Activated CD4-positive, alpha-beta T cell treated with anti-CD3 and anti-CD28 coated beads for 1 hour (primary cell): ENCODE data around the gene LRIF1.
"Not testable (repeated sequence)": the region's sequence is repeated elsewhere in the genome, so short reads cannot be mapped to it uniquely, and the experiment has no call there.

Experiments used
- DNase-seq: peaks from one replicate; pipeline ENCODE4 v3.0.0-alpha.2; 2020

The LRIF1 gene

GRCh38 chr1:110945626-110946025, 18.1 kb downstream of the LRIF1 start:
- no peak for DNase-seq

DNA sequence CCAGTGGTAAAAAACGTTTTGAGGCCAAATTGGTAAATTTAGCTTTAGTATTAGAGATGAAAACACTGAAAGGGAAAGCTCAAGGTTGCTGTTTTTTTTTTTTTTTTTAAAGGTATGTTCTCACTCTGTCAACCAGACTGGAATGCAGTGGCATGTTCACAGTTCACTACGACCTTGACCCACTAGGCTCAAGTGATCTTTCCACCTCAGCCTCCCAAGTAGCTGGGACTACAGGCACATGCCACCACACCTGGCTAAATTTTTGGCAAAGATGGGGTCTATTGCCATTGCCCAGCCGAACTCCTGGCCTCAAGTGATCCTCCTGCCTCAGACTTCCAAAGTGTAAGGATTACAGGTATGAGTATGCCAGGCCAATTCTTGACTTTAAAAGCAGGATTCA, 18.9 kb downstream of the LRIF1 start:
- DNase-seq, result no peak

GRCh38 chr1:110936567-110936966, 27.2 kb downstream of the LRIF1 start:
- no peak for DNase-seq

GRCh38 chr1:110931097-110931496, 32.6 kb downstream of the LRIF1 start:
- DNase-seq, result not testable (repeated sequence)

DNA sequence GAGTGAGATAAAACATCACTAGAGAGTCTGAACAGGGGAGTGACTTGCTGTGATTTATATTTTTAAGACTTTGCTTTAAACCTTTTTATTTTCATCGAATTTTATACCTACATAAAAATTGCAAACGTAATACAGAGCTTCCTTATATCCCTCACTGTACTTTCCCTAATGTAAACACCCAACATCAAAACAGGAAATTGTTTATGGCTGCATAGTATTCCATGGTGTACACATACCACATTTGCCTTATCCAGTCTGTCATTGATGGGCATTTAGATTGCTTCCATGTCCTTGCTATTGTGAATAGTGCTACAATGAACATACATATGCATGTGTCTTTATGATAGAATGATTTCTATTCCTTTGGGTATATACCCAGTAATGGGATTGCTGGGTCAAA, 34.8 kb downstream of the LRIF1 start:
- no peak for DNase-seq

GRCh38 chr1:110928191-110928590, 35.5 kb downstream of the LRIF1 start:
- DNase-seq, result no peak

GRCh38 chr1:110927484-110928075, 36.1 kb downstream of the LRIF1 start:
- DNase-seq, result no peak

DNA sequence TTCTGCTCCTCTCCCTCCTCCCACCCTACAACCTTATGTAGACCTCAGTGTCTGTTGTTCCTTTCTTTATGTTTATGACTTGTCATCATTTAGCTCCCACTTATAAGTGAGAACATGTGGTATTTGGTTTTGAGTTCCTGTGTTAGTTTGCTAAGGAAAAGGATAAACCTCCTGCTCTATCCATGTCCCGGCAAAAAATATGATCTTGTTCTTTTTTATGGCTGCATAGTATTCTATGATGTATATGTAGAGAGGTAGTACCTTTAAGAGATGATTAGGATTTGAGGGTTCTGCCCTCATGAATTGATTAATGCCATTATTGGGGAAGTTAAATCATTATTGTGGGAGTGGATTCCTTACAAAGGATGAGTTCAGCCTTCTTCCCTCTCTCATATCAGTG, 41.8 kb downstream of the LRIF1 start:
- no peak for DNase-seq

- DNase-seq, result no peak
These were observed 45.7 kb downstream of the LRIF1 start for GRCh38 chr1:110918016-110918415.

GRCh38 chr1:110916669-110917306, 46.9 kb downstream of the LRIF1 start:
- no peak for DNase-seq

- no peak for DNase-seq
These were observed 47.5 kb downstream of the LRIF1 start for GRCh38 chr1:110916274-110916668.

DNA sequence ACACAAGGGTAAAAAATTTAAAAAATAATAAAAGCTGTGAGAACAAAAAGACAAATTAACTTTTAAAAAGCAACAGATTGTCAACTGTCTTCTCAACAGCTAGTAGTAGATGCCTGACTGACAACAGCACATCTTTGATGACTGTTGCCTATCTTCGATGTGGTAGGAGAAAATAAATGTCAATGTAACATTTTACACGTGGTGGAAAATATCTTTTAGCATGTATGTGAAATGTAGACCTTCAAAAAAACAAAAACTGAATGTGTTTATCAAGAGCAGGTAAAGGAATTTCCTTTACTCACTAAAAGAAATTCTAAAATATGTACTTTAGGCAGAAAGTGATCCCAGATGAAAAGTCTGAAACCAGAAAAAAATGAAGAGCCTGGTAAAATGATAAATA, 47.9 kb downstream of the LRIF1 start:
- no peak for DNase-seq

- no peak for DNase-seq
These were observed 49.0 kb downstream of the LRIF1 start for GRCh38 chr1:110914676-110915075.

- DNase-seq, result no peak
These were observed 50.9 kb downstream of the LRIF1 start for GRCh38 chr1:110912784-110913183.

GRCh38 chr1:110903853-110904500, 59.7 kb downstream of the LRIF1 start:
- DNase-seq, result no peak

- DNase-seq, result no peak
These were observed 60.8 kb downstream of the LRIF1 start for GRCh38 chr1:110902820-110903463.

DNA sequence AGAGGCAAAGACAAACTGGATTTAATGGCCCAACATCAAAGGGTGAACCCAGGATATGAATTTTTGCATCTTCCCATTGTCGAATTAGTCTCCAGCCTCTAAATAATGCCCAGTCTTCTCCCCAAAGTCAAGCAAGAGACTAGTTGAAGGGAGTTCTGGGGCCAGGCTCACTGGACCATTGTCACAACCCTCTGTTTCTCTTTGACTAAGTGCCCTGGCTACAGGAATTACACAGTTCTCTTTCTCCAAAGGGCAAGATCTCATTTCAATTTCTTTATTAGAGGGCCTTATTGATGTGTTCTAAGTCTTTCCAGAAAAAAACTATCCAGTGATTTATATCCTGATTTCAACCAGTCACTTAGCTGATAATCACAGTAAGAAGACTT, 64.3 kb downstream of the LRIF1 start:
- DNase-seq, result no peak

DNA sequence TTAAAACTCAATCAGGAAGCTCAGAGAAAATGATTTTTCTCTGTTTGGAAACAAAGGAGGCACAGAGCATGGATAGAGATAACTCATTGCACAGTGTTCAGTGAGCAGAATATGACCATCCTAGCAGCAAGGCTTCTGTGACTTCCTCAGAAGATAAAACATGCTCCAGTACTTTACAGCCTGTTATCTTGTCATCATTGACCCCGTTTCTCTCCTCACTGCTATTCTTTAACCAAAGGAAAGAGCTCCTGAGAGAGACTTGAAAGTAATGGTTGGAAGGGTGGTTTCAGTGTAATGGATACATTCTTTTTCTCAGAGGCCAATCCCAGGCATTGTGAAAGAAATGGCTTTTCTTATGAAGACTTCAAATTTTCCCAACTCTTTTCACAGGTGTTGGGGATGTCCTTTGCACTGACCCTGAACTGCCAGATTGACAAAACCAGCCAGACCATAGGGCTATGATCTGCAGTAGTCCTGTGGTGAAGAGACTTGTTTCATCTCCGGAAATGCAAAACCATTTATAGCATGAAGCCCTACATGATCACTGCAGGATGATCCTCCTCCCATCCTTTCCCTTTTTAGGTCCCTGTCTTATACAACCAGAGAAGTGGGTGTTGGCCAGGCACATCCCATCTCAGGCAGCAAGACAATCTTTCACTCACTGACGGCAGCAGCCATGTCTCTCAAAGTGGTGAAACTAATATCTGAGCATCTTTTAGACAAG, 64.8 kb downstream of the LRIF1 start:
- no peak for DNase-seq

- no peak for DNase-seq
These were observed 66.0 kb downstream of the LRIF1 start for GRCh38 chr1:110897681-110898080.
